Measurements from ENCODE around the gene AP4E1. TPM values are rescaled to one million over a fixed set of nuclear protein-coding genes. Genes with fewer than 3 reads are reported as not detected.

AP4E1 gene
- total and polyA plus RNA-seq, 2 donors (not counting 3 experiments of a cell fraction or from before 2014, with no cell fraction given) = 1.6 to 9.8 TPM

DNA sequence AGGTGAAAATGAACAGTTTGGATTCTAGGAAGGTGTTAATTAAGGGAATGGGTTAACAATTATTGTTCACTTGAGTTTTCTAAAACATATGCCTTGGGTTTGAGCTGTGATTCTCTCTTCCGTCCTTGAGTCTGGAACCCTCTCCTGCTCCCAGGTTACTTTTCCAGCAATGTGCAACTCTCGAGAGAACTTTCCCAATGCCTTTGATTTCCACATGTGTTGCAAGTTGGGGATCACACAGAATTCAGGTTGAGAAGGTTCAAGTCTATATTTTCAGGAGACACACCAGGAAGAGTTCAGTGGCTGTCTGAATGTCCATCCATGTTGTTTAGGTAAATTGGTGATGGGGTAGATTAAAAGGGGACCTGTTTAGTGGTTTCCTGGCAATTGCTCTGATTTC lies 137.5 kb downstream of the AP4E1 start:
- dilution Hi-C loops (cut with MboI; ENCODE audit: extremely low pct_ligation_motif_present, low sequenced_read_pairs) (no loop called here), intact Hi-C loops (cut with micrococcal nuclease) (no loop called here)
- no peaks in the 10 kb centered on the region for H3K27me3 ChIP-seq (ENCODE audit: control insufficient read depth in 2 of 2, insufficient read depth in 2 of 2, low read length in 2 of 2)
- H2AFZ ChIP-seq (ENCODE audit: low read depth, low read length) = no peak overlapping the region
- DNase-seq (ENCODE audit: low read depth, low spot score) (no peak), FAIRE-seq (no peak)
- no peak overlapping the region for H3K4me3 ChIP-seq (replicated peaks in 1 of 3; ENCODE audit: insufficient read depth in 1 of 3, low read depth in 1 of 3, low read length in 3 of 3)
- ChIA-PET CTCF (no interaction called here), POLR2A (no interaction called here)
- H3K27ac ChIP-seq (ENCODE audit: insufficient read depth, low read depth, low read length) = no peak overlapping the region
- H3K4me2 ChIP-seq (ENCODE audit: insufficient read depth, low read length) = no peak overlapping the region
- H3K9me1 ChIP-seq (replicated peaks; ENCODE audit: control insufficient read depth, extremely low read depth, insufficient read depth, low read length) = no peaks in the 10 kb centered on the region
- no peaks in the 10 kb centered on the region for H3K9me3 ChIP-seq (replicated peaks; ENCODE audit: control insufficient read depth, insufficient read depth, low read length)
- H3K9ac ChIP-seq (replicated peaks; ENCODE audit: extremely low read depth, insufficient read depth, low read length) = no peak overlapping the region
- no peaks in the 10 kb centered on the region for H3K79me2 ChIP-seq (ENCODE audit: control insufficient read depth, insufficient read depth, low read length)
- BruUV-seq (replicated peaks) = no TSS peak
- no peaks in the 10 kb centered on the region for H3K36me3 ChIP-seq (ENCODE audit: control insufficient read depth in 2 of 2, extremely low read depth in 1 of 2, insufficient read depth in 2 of 2, low read length in 2 of 2)
- H3K4me1 ChIP-seq (ENCODE audit: control insufficient read depth, extremely low read depth, insufficient read depth, low read length) = peaks cover 6% of the 10 kb centered on the region
- H4K20me1 ChIP-seq (replicated peaks; ENCODE audit: control insufficient read depth, extremely low read depth, insufficient read depth, low read length) = no peaks in the 10 kb centered on the region
- TF ChIP-seq JUN (IDR thresholded peaks at IDR 0.05; ENCODE audit: borderline replicate concordance, insufficient read depth, insufficient read length, low read depth) = no peak
- TF ChIP-seq GATA2 (IDR thresholded peaks at IDR 0.05; ENCODE audit: insufficient read depth, insufficient read length, low read depth, low read length) = no peak
- no peak for TF ChIP-seq MYC (IDR thresholded peaks at IDR 0.05; ENCODE audit: low read depth, low read length)
- no peak for TF ChIP-seq FOS (IDR thresholded peaks at IDR 0.05; ENCODE audit: borderline replicate concordance, insufficient read depth, low read length)
- TF ChIP-seq EZH2 (IDR thresholded peaks at IDR 0.05; ENCODE audit: borderline replicate concordance, low read depth, low read length, severe bottlenecking) = no peak
- TF ChIP-seq, protein P1, sequence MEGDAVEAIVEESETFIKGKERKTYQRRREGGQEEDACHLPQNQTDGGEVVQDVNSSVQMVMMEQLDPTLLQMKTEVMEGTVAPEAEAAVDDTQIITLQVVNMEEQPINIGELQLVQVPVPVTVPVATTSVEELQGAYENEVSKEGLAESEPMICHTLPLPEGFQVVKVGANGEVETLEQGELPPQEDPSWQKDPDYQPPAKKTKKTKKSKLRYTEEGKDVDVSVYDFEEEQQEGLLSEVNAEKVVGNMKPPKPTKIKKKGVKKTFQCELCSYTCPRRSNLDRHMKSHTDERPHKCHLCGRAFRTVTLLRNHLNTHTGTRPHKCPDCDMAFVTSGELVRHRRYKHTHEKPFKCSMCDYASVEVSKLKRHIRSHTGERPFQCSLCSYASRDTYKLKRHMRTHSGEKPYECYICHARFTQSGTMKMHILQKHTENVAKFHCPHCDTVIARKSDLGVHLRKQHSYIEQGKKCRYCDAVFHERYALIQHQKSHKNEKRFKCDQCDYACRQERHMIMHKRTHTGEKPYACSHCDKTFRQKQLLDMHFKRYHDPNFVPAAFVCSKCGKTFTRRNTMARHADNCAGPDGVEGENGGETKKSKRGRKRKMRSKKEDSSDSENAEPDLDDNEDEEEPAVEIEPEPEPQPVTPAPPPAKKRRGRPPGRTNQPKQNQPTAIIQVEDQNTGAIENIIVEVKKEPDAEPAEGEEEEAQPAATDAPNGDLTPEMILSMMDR (IDR thresholded peaks at IDR 0.05; ENCODE audit: extremely low read depth in 1 of 2, insufficient read depth in 1 of 2, low read depth in 1 of 2, low read length in 2 of 2) = no peak
- TF ChIP-seq, protein P2, sequence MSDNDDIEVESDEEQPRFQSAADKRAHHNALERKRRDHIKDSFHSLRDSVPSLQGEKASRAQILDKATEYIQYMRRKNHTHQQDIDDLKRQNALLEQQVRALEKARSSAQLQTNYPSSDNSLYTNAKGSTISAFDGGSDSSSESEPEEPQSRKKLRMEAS (IDR thresholded peaks at IDR 0.05; ENCODE audit: insufficient read depth, insufficient read length) = no peak
- TF ChIP-seq POLR2A (IDR thresholded peaks at IDR 0.05; ENCODE audit: low read depth, low read length) = no peak
- no peak for TF ChIP-seq POLR2AphosphoS5 (IDR thresholded peaks at IDR 0.05; ENCODE audit: insufficient read depth, low read depth, low read length)

All from endothelial cell of umbilical vein (primary cell).